ENCODE data around the gene COA1.

The COA1 gene

GRCh38 chr7:43589728-43590127 lies 139.6 kb downstream of the COA1 start:
- no peak for DNase-seq (ENCODE audit: low read depth)

Data from GM04503 (cell line).